Fibroblast of lung (primary cell): Measurements from ENCODE around the gene LGR4. TPM values are rescaled to one million over a fixed set of nuclear protein-coding genes. Genes with fewer than 3 reads are reported as not detected.

Source experiments
- DNase-seq, 2 donors: peaks; one replicate each; pipeline versions ENCODE4 v3.0.0 to v3.0.0-alpha.2; 2010; ENCODE audit warnings: low read depth in 2 of 2
- H2AFZ ChIP-seq: 2 replicates; pipeline ENCODE4 v1.5.1; 2012; ENCODE audit warnings: low read length, control low read depth, inconsistent platforms
- H3K27ac ChIP-seq: 2 replicates; pipeline ENCODE4 v1.5.1; 2011; ENCODE audit warnings: low read length, control low read depth; ENCODE audit not compliant: insufficient read depth
- H3K27me3 ChIP-seq: 2 replicates; pipeline ENCODE4 v1.5.1; 2011; ENCODE audit warnings: mild to moderate bottlenecking, low read length; ENCODE audit not compliant: control insufficient read depth, insufficient read depth
- H3K36me3 ChIP-seq: 2 replicates; pipeline ENCODE4 v1.5.1; 2011; ENCODE audit warnings: low read length; ENCODE audit not compliant: control insufficient read depth, insufficient read depth
- H3K4me1 ChIP-seq: 2 replicates; pipeline ENCODE4 v1.5.1; 2011; ENCODE audit warnings: low read length; ENCODE audit not compliant: control insufficient read depth, insufficient read depth; ENCODE audit errors: extremely low read depth
- H3K4me2 ChIP-seq: 2 replicates; pipeline ENCODE4 v1.5.1; 2011; ENCODE audit warnings: low read length, control low read depth; ENCODE audit not compliant: insufficient read depth; ENCODE audit errors: extremely low read depth
- H3K4me3 ChIP-seq, 4 experiments: fragments of 200-600 bp in 1 of 4; sonication (generic) in 1 of 4; replicated peaks in 1 of 4; 2 replicates each; pipeline ENCODE4 v1.5.1; 2011 to 2016; ENCODE audit warnings: low read length in 4 of 4, low read depth in 3 of 4, mild to moderate bottlenecking in 3 of 4, control low read depth in 2 of 4, inconsistent platforms in 1 of 4, mixed read lengths in 1 of 4; ENCODE audit not compliant: insufficient read depth in 1 of 4; ENCODE audit errors: control extremely low read depth in 1 of 4
- H3K79me2 ChIP-seq: 2 replicates; pipeline ENCODE4 v1.5.1; 2012; ENCODE audit warnings: mild to moderate bottlenecking, low read length, inconsistent platforms; ENCODE audit not compliant: control insufficient read depth, insufficient read depth
- H3K9ac ChIP-seq: 2 replicates; pipeline ENCODE4 v1.5.1; 2011; ENCODE audit warnings: mild to moderate bottlenecking, low read length, control low read depth; ENCODE audit not compliant: insufficient read depth
- H3K9me3 ChIP-seq: 2 replicates; pipeline ENCODE4 v1.5.1; 2012; ENCODE audit warnings: low read depth, low read length; ENCODE audit not compliant: control insufficient read depth, insufficient read depth
- H4K20me1 ChIP-seq: 2 replicates; pipeline ENCODE4 v1.5.1; 2011; ENCODE audit warnings: low read length; ENCODE audit not compliant: control insufficient read depth, insufficient read depth; ENCODE audit errors: extremely low read depth
- CTCF ChIP-seq, 2 donors: IDR thresholded peaks in 1 of 2; conservative IDR thresholded peaks in 1 of 2; 1 replicate in 1 of 2; 2 replicates in 1 of 2; pipeline ENCODE4 v1.5.1; 2011 to 2012; ENCODE audit warnings: low read length in 2 of 2, control low read depth in 1 of 2, inconsistent platforms in 1 of 2, low read depth in 1 of 2, mild to moderate bottlenecking in 1 of 2
- EZH2 ChIP-seq: IDR thresholded peaks from 2 replicates; pipeline ENCODE4 v1.5.1; 2012; ENCODE audit warnings: low read length, control low read depth, mild to moderate bottlenecking; ENCODE audit errors: missing control alignments
- polyA plus RNA-seq, 2 donors: library from polyadenylated mRNA; depleted of rRNA in 1 of 2; stranded (reverse) in 1 of 2; unstranded in 1 of 2; fragments of >200 nt; gene quantifications; 2 replicates each; pipeline ENCODE4 v1.2.1, GENCODE V29; 2011 to 2012; ENCODE audit warnings: missing spikeins in 1 of 2
- total RNA-seq: library from RNA; depleted of rRNA; stranded (reverse); fragments of >200 nt; gene quantifications from 2 replicates; pipeline ENCODE4 v1.2.1, GENCODE V29; 2014

Gene LGR4
- total and polyA plus RNA-seq, 2 donors (not counting 1 experiment from before 2014, with no cell fraction given) = 6.4 to 8.8 TPM

GRCh38 chr11:27394781-27395228, 77.8 kb downstream of the LGR4 start:
- Histone ChIP-seq H3K27me3 (no peaks in the 10 kb centered on the region), H2AFZ (no peak overlapping the region), H4K20me1 (no peaks in the 10 kb centered on the region), H3K4me2 (no peak overlapping the region), H3K27ac (no peak overlapping the region), H3K4me3 (no peak overlapping the region), H3K9ac (no peak overlapping the region), H3K79me2 (no peaks in the 10 kb centered on the region), H3K9me3 (no peaks in the 10 kb centered on the region), H3K36me3 (no peaks in the 10 kb centered on the region), H3K4me1 (peaks cover 6% of the 10 kb centered on the region)
- TF ChIP-seq CTCF (conservative IDR thresholded peaks at IDR 0.05 in 1 of 2, IDR thresholded peaks at IDR 0.05 in 1 of 2; ENCODE audit: low read depth in 1 of 2, low read length in 2 of 2) (no peak), EZH2 (no peak)
- peak in 1 of 2 donors; percentile 24 for DNase-seq

GRCh38 chr11:27392278-27393114, 80.1 kb downstream of the LGR4 start:
- Histone ChIP-seq H3K79me2 (no peaks in the 10 kb centered on the region), H4K20me1 (no peaks in the 10 kb centered on the region), H3K9ac (no peak overlapping the region), H3K27me3 (no peaks in the 10 kb centered on the region), H3K27ac (no peak overlapping the region), H3K4me2 (no peak overlapping the region), H3K4me1 (peaks cover 6% of the 10 kb centered on the region), H3K4me3 (no peak overlapping the region), H3K9me3 (no peaks in the 10 kb centered on the region), H3K36me3 (no peaks in the 10 kb centered on the region), H2AFZ (no peak overlapping the region)
- peak; percentile 81 to 95 for DNase-seq
- TF ChIP-seq CTCF (conservative IDR thresholded peaks at IDR 0.05 in 1 of 2, IDR thresholded peaks at IDR 0.05 in 1 of 2; ENCODE audit: low read depth in 1 of 2, low read length in 2 of 2) (no peak), EZH2 (no peak)

GRCh38 chr11:27391331-27392015, 81.1 kb downstream of the LGR4 start:
- Histone ChIP-seq H3K79me2 (no peaks in the 10 kb centered on the region), H3K4me2 (no peak overlapping the region), H3K9ac (no peak overlapping the region), H3K27me3 (no peaks in the 10 kb centered on the region), H3K9me3 (no peaks in the 10 kb centered on the region), H3K4me3 (no peak overlapping the region), H3K36me3 (no peaks in the 10 kb centered on the region), H3K4me1 (peaks cover 6% of the 10 kb centered on the region), H2AFZ (no peak overlapping the region), H3K27ac (no peak overlapping the region), H4K20me1 (no peaks in the 10 kb centered on the region)
- peak in 1 of 2 donors; percentile 42 for DNase-seq
- TF ChIP-seq EZH2 (no peak), CTCF (conservative IDR thresholded peaks at IDR 0.05 in 1 of 2, IDR thresholded peaks at IDR 0.05 in 1 of 2; ENCODE audit: low read depth in 1 of 2, low read length in 2 of 2) (no peak)
